IPS-NIHi11 (cell line): Measurements from ENCODE around the gene EMC10.
"Not testable (repeated sequence)": the region's sequence is repeated elsewhere in the genome, so short reads cannot be mapped to it uniquely, and the experiment has no call there.

ENCODE experiments used
- DNase-seq: peaks from one replicate; pipeline ENCODE4 v3.0.0; 2012; ENCODE audit warnings: mixed read lengths, low spot score

The EMC10 gene

GRCh38 chr19:50514346-50515167 is 38.2 kb downstream of the EMC10 start:
- no peak for DNase-seq

DNA sequence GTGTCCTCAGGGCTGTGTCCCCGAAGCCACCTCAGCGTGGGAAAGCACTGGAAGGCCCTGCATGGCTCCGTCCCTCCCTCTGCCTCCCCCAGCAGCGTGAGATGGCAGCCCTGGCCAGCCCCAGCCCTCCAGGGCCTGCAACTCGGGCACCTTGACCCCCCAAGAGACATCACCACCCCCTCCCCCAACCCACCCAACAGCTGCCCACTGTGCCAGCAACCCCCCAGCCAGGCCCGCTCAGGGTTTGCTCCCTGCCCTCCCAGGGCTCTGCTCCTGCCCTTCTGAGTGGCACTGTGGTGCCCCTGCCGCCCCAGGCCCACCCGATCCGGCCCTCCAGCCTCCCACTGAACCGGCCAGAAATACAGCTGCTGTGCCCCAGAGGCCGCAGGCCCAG is 38.9 kb downstream of the EMC10 start:
- no peak for DNase-seq

GRCh38 chr19:50516456-50516855 is 40.1 kb downstream of the EMC10 start:
- DNase-seq, result no peak

DNA sequence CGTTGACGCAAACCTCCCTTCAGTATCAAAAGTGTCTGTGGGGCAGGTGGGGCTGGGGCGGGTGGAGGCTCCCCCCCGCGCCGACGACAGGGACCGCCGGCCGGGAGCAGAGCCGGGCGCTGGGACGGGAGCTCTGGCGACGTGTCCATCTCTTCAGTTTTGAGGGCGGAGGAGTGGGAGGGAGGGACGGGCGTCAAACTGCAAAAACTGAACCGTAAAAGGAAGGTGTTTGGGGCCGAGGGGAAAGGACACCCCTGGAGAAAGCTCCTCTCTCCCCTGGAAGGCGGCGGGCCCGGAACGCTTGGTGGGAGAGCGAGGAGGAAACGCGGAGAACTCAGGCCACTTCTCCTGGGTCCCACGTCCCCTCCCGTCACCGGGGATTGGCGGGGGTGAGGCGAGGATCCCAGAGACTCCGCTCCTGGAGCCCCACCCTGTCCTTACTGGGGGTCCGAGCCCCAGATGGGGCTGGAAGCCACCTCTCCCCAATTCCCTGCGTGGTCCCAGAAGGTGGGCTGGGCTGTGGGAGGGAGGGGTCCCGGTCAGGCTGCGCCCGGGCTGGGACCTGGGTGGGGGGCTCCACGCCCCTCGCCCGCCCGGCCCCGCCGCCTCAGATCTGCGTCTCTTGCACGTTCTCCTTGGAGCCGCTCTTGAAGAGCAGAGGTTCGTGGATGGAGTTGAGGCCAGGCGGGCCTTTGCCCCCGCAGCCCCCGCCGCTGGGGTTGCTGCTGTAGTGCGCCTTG is 40.8 kb downstream of the EMC10 start:
- DNase-seq, result no peak

DNA sequence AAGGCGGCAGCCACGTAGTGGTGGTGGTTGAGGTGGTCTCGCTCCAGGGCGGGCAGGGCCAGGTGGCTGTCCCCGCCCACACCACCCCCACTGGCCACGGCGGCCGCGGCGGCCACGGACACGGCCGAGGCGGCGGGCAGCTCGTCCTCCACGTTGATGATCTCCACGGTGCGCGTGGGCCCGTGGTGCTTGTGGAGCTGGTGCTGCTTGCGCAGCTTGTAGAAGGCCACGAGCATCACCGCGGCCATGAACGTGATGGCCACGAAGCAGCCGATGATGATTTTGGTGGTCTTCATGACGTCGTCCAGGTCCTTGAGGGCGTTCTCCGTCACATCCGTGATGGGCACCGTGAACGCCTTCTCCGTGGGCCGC is 41.4 kb downstream of the EMC10 start:
- no peak for DNase-seq

- peak; percentile 71 for DNase-seq
Observed at GRCh38 chr19:50518091-50519005, 42.0 kb downstream of the EMC10 start.

DNA sequence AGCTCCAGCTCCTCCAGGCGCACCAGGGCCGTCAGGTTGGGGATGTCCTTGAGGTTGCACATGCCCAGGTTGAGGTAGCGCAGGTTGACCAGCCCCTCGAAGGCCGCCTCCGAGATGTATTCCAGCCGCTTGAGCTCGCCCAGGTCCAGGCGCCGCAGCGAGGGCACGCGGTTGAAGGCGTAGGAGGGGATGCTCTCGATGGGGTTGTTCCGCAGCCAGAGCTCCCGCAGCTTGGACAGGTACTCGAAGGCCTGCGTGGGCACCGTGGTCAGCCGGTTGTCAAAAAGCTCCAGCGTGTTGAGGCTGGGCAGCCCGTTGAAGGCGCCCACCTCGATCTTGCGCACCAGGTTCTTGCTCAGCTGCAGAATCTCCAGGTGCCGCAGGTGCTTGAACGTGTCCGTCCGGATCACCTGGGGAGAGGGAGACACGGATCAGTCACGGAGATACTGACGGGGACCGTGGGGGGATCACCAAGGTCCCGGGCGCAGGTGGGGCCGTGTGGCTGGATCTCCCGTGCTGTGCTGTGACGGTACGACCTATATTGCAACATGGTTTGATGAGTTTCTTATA is 42.8 kb downstream of the EMC10 start:
- DNase-seq, result no peak

GRCh38 chr19:50520822-50521465 is 44.6 kb downstream of the EMC10 start:
- no peak for DNase-seq

DNA sequence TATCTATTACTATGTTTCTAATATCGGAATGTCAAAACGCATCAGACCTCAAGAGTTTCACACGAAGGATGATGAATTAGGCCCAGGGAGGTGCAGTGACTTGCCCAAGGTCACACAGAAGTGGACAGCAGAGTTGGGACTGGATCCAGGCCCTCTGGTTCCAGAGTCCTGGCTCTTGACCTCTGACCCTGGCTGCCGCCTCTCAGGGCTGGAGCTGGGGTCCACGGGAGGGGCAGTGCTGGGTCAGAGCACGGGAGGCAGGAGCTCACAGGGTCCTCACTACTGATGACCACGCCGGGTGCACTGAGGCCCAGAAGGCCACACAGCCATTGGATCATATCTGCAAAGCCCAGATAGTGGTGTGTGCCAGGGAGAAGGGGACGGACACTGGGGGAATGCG is 46.6 kb downstream of the EMC10 start:
- no peak for DNase-seq

GRCh38 chr19:50528052-50528451 is 51.7 kb downstream of the EMC10 start:
- DNase-seq, result not testable (repeated sequence)

DNA sequence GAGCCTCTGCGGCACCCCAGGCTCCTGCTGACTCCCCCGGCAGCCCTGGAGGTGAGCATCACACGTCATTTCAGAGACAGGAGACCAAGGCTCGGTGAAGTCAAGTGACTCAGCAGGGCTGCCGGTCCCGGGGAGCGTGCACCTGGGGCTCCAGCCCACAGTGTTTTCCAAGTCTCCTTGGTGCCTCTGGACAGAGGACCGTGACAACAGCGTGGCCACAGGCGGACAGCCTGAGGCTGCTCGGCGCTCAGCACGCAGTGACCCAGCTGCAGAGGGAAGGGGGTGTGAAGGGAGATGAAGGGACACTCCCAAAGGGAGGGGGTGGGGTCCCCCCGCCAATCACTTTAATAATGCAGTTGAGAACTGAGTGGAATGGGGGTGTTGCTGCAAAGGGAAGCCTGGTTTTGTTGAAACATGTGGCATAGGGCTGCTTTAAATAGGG is 54.9 kb downstream of the EMC10 start:
- no peak for DNase-seq

DNA sequence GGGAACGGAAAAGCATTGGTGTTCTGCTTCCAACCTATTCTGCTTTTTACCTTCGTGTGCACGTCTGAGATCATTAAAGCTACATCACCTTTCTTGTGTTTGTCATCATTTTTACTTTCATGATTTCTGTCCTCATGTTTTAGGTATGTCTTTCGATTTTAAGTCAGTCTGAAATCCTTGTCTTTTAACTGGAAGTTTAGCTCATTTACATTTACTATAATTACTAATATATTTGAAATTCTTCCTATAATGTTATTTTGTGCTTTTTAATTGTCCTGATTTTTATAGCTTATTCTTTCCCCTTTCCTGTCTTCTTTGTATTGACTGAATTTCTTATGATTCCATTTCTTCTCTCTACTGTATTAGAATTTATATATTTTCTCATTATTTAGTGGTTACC is 56.6 kb downstream of the EMC10 start:
- no peak for DNase-seq

DNA sequence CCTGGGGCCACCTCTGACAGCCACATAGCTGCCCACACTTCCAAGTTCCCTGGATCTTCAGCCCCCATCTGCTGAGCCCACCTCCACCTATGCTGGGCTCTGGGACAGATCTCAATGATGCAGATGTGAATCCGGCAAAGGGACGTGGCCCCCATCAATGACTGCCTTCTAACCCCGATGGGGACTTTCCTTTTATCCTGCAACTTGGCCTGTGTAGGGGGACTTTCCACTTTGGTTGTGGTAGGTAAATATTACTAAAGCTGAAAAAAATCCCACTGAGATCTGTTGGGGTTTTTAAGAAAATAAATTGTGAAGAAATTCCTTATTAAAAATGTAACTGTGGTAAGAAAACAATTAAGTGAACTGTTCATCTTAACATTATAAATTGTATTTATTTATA is 58.2 kb downstream of the EMC10 start:
- no peak for DNase-seq

DNA sequence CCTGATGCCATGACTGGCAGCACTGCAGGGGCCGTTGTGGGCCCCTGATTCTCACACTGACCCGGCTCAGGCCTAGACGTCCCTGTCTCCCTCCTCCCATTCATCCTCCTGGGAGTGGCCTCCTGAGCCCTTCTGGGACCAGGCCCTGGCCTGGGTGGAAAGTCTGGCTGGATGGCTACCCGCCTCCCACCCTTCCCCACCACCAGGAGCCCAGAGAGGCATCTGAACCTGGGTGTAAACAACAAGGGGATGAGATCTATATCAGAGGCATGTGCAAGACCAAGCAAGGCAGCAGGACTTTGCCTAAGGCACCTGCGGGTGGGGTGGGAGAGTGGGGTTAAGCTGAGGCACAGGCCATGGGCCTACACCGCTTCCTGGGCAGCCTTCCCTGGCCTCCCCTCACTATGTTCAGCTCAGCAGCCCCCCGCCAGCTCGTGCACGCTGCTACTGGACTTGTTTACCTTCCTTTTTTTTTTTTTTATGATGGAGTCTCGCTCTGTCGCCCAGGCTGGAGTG is 59.4 kb downstream of the EMC10 start:
- DNase-seq, result no peak

GRCh38 chr19:50536662-50537305 is 60.5 kb downstream of the EMC10 start:
- DNase-seq, result no peak

GRCh38 chr19:50537306-50537685 is 61.0 kb downstream of the EMC10 start:
- DNase-seq, result no peak

GRCh38 chr19:50537769-50538230 is 61.5 kb downstream of the EMC10 start:
- peak; percentile 96 for DNase-seq
